Midbrain (tissue), 1 donor: ENCODE measurements around the gene GAMT.
"Not testable (repeated sequence)": the region's sequence is repeated elsewhere in the genome, so short reads cannot be mapped to it uniquely, and the experiment has no call there.

Experiments used
- DNase-seq: peaks from one replicate; lab custom pipeline; 2025; lab: John Stamatoyannopoulos, UW

GAMT gene

GRCh38 chr19:1401138-1401888, at the start of gene GAMT:
GAMT (minus strand) TSS chr19:1401542; CDS start chr19:1401476, 66 bp downstream.
- DNase-seq: peak; percentile 48

- peak; percentile 89 for DNase-seq
Measured at GRCh38 chr19:1449467-1450442, 48.4 kb upstream of the GAMT start, which contains the start of gene APC2. APC2 (plus strand) TSS chr19:1450121; CDS start chr19:1453002, 2,881 bp downstream.

GRCh38 chr19:1447944-1448343, 46.6 kb upstream of the GAMT start:
- DNase-seq: no peak

GRCh38 chr19:1447504-1447903, 46.2 kb upstream of the GAMT start:
- DNase-seq: no peak

- peak; percentile 12 for DNase-seq
Measured at GRCh38 chr19:1446713-1447481, 45.6 kb upstream of the GAMT start.

GRCh38 chr19:1445932-1446712, 44.8 kb upstream of the GAMT start:
- DNase-seq: peak; percentile 40

- DNase-seq: peak; percentile 69
Measured at GRCh38 chr19:1445185-1445931, 44.0 kb upstream of the GAMT start.

- no peak for DNase-seq
Measured at GRCh38 chr19:1441677-1442438, 40.5 kb upstream of the GAMT start.

GRCh38 chr19:1441022-1441426, 39.7 kb upstream of the GAMT start:
- no peak for DNase-seq

- DNase-seq: no peak
Measured at GRCh38 chr19:1440418-1440801, 39.1 kb upstream of the GAMT start.

GRCh38 chr19:1439525-1440417, 38.4 kb upstream of the GAMT start:
- DNase-seq: not testable (repeated sequence)

- DNase-seq: no peak
Measured at GRCh38 chr19:1438933-1439354, 37.6 kb upstream of the GAMT start.

- peak; percentile 94 for DNase-seq
Measured at GRCh38 chr19:1438035-1438932, 36.9 kb upstream of the GAMT start, which contains the start of gene RPS15. RPS15 (plus strand) TSS chr19:1438396; CDS start chr19:1438426, 30 bp downstream.

- no peak for DNase-seq
Measured at GRCh38 chr19:1437609-1438008, 36.3 kb upstream of the GAMT start.

GRCh38 chr19:1435378-1435989, 34.1 kb upstream of the GAMT start:
- no peak for DNase-seq

- no peak for DNase-seq
Measured at GRCh38 chr19:1434577-1435060, 33.3 kb upstream of the GAMT start.

- no peak for DNase-seq
Measured at GRCh38 chr19:1434040-1434366, 32.7 kb upstream of the GAMT start.
